PC-3 (cell line): ENCODE data around the gene MEGF10.

Experiments used
- EZH2phosphoT487 ChIP-seq: fragments of 300-600 bp; sonication (generic); IDR thresholded peaks from 2 replicates; pipeline ENCODE4 v1.6.1; 2018; ENCODE audit warnings: mild to moderate bottlenecking, antibody characterized with exemption, low read length, borderline replicate concordance
- TF ChIP-seq, protein P1 (sequence below): fragments of 300-600 bp; sonication (generic); conservative IDR thresholded peaks from 2 replicates; pipeline ENCODE4 v1.5.1; 2017; ENCODE audit warnings: antibody characterized with exemption, low read depth, mild to moderate bottlenecking, low read length

DNA sequence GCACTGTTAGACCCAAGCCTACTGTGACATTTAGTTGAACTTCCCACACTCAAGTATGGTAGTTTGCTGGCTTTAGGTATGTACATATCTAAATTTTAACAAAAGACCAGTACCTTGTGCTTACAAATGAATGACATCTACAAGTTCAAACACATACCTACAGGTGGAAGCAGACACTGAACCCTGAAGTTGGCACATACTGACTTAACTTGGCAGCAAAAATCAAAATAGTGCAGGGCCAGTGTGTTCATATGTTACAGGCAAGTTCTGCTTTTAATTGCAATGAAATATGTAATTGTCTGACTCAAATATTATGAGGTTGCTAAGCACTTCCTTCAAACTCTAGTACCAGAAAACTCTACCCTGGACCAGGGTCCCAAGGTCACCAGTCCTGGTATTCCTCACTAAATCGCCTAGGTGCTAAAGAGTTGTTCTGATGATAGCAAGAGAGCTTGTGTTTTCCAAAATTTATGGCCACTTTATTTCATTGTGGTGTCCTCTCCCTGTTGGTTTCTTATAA, 77.4 kb downstream of the MEGF10 start:
- TF ChIP-seq, protein P1, sequence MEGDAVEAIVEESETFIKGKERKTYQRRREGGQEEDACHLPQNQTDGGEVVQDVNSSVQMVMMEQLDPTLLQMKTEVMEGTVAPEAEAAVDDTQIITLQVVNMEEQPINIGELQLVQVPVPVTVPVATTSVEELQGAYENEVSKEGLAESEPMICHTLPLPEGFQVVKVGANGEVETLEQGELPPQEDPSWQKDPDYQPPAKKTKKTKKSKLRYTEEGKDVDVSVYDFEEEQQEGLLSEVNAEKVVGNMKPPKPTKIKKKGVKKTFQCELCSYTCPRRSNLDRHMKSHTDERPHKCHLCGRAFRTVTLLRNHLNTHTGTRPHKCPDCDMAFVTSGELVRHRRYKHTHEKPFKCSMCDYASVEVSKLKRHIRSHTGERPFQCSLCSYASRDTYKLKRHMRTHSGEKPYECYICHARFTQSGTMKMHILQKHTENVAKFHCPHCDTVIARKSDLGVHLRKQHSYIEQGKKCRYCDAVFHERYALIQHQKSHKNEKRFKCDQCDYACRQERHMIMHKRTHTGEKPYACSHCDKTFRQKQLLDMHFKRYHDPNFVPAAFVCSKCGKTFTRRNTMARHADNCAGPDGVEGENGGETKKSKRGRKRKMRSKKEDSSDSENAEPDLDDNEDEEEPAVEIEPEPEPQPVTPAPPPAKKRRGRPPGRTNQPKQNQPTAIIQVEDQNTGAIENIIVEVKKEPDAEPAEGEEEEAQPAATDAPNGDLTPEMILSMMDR, result no peak
- no peak for TF ChIP-seq EZH2phosphoT487
